Stomach (tissue), 9 donors: ENCODE data around the gene CDHR4. TPM values are rescaled to one million over a fixed set of nuclear protein-coding genes. Genes with fewer than 3 reads are reported as not detected.
"Not testable (repeated sequence)": the region's sequence is repeated elsewhere in the genome, so short reads cannot be mapped to it uniquely, and the experiment has no call there.

Source experiments
- DNase-seq, 2 donors: peaks; one replicate each; pipeline versions ENCODE4 v3.0.0 to v3.0.0-alpha.2; 2013 to 2019
- H3K27ac ChIP-seq, 5 donors: fragments of 200-600 bp in 4 of 5; sonication (generic) in 4 of 5; one replicate each; pipeline ENCODE4 v1.5.1; 2013 to 2019; ENCODE audit warnings: mild to moderate bottlenecking in 1 of 5, moderate library complexity in 1 of 5
- H3K27me3 ChIP-seq, 3 donors: fragments of 200-600 bp; sonication (generic); one replicate each; pipeline ENCODE4 v1.5.1; 2017 to 2019; ENCODE audit warnings: mixed run types in 1 of 3
- H3K36me3 ChIP-seq, 4 donors: fragments of 200-600 bp; sonication (generic); 1 replicate in 3 of 4; 2 replicates in 1 of 4; pipeline ENCODE4 v1.5.1; 2016 to 2019
- H3K4me1 ChIP-seq, 4 donors: fragments of 200-600 bp; sonication (generic); one replicate each; pipeline ENCODE4 v1.5.1; 2016 to 2019
- H3K4me3 ChIP-seq, 4 donors: fragments of 200-600 bp; sonication (generic) in 3 of 4; one replicate each; pipeline ENCODE4 v1.5.1; 2016 to 2019; ENCODE audit warnings: mild to moderate bottlenecking in 1 of 4
- H3K9me3 ChIP-seq, 4 donors: fragments of 200-600 bp; sonication (generic); one replicate each; pipeline ENCODE4 v1.5.1; 2016 to 2019
- CTCF ChIP-seq, 7 experiments: fragments of 450-650 bp in 4 of 7; fragments of 200-600 bp in 3 of 7; sonication (generic) in 3 of 7; IDR thresholded peaks; one replicate each; pipeline ENCODE4 v1.5.1; 2016 to 2019; ENCODE audit warnings: antibody characterized with exemption in 7 of 7, control low read depth in 2 of 7, mild to moderate bottlenecking in 1 of 7
- EP300 ChIP-seq: sonication (generic); formaldehyde crosslinking; IDR thresholded peaks from one replicate; pipeline ENCODE4 v1.6.1; 2017; ENCODE audit warnings: antibody characterized with exemption
- POLR2A ChIP-seq, 4 donors: fragments of 450-650 bp; IDR thresholded peaks; one replicate each; pipeline ENCODE4 v1.6.1; 2016; ENCODE audit warnings: antibody characterized with exemption in 4 of 4, control low read depth in 2 of 4, mild to moderate bottlenecking in 1 of 4, moderate library complexity in 1 of 4
- POLR2AphosphoS5 ChIP-seq, 3 donors: sonication (generic); formaldehyde crosslinking; IDR thresholded peaks; one replicate each; pipeline ENCODE4 v1.6.1; 2016; ENCODE audit warnings: antibody characterized with exemption in 3 of 3
- WGBS, 5 donors: extraction: QIAGEN DNeasy Blood & Tissue Kit in 3 of 5; methylation state at CpG; one replicate each; pipeline versions ENCODE4 v1.1.5 to v1.1.7; 2013 to 2018; 5-methylcytosine and 5-hydroxymethylcytosine counted together
- intact Hi-C: fragments of 100-400 bp; cut with DNase I; formaldehyde crosslinking; loops from one replicate; pipeline ENCODE4 v1.15.1; 2023; ENCODE audit warnings: low total_unique reads
- polyA plus RNA-seq, 3 donors: library from polyadenylated mRNA; stranded (reverse); fragments of 200-250 nt; gene quantifications; one replicate each; pipeline ENCODE4 v1.2.3, GENCODE V29; 2013
- total RNA-seq, 5 donors: library from RNA; depleted of rRNA; stranded (reverse); fragments of >200 nt; gene quantifications; one replicate each; pipeline versions ENCODE4 v1.1.0 to v1.2.3, GENCODE V29; 2014 to 2016
- donor health status: healthy with polysubstance abuse.
- donor health status: Bipolar disorder and iron deficiency.
- donor health status: healthy.

Gene CDHR4
- total and polyA plus RNA-seq, 8 donors, result under 0.01 to 0.73 (median 0.18) TPM; not detected in 5

- no peak overlapping the region for H3K4me3 ChIP-seq
- DNase-seq, result no peak
- H3K36me3 ChIP-seq, result no peaks in the 10 kb centered on the region
- peaks cover 7 to 60% (median 35%) of the 10 kb centered on the region in 4 donors for H3K4me1 ChIP-seq
- intact Hi-C loops, result no loop called here
- no peaks in the 10 kb centered on the region for H3K9me3 ChIP-seq
- no peak overlapping the region for H3K27ac ChIP-seq
- no peaks in the 10 kb centered on the region for H3K27me3 ChIP-seq
- whole genome bisulfite sequencing, 5 donors, result 57 to 70% (median 63%) methylated on average over 1 of the region's 1 CpG
- TF ChIP-seq EP300 (no peak), CTCF (IDR thresholded peaks at IDR 0.05) (no peak), POLR2A (IDR thresholded peaks at IDR 0.05) (no peak), POLR2AphosphoS5 (IDR thresholded peaks at IDR 0.05) (no peak)
These were observed 43.6 kb downstream of the CDHR4 start for GRCh38 chr3:49756036-49756435.

GRCh38 chr3:49754536-49754935 is 45.1 kb downstream of the CDHR4 start:
- WGBS, 5 donors, result 85 to 94% (median 88%) methylated on average over 1 of the region's 1 CpG
- Histone ChIP-seq H3K27ac (no peak overlapping the region), H3K4me1 (peaks cover 7 to 69% (median 32%) of the 10 kb centered on the region in 4 donors), H3K36me3 (peaks cover 0 to 11% (median 4%) of the 10 kb centered on the region in 4 donors), H3K9me3 (no peaks in the 10 kb centered on the region), H3K4me3 (no peak overlapping the region), H3K27me3 (no peaks in the 10 kb centered on the region)
- TF ChIP-seq CTCF (IDR thresholded peaks at IDR 0.05), result no peak
- no peak for TF ChIP-seq EP300
- TF ChIP-seq POLR2AphosphoS5 (IDR thresholded peaks at IDR 0.05), result no peak
- no peak for TF ChIP-seq POLR2A (IDR thresholded peaks at IDR 0.05)
- DNase-seq, result no peak
- intact Hi-C loops, result no loop called here

GRCh38 chr3:49751501-49751900 is 48.2 kb downstream of the CDHR4 start:
- Histone ChIP-seq H3K9me3 (no peaks in the 10 kb centered on the region), H3K36me3 (peaks cover 7 to 34% (median 30%) of the 10 kb centered on the region in 4 donors), H3K27me3 (no peaks in the 10 kb centered on the region), H3K4me1 (peaks cover 7 to 51% (median 28%) of the 10 kb centered on the region in 4 donors), H3K27ac (no peak overlapping the region), H3K4me3 (no peak overlapping the region)
- intact Hi-C loops, result no loop called here
- no peak for DNase-seq
- TF ChIP-seq POLR2A (IDR thresholded peaks at IDR 0.05) (no peak), CTCF (IDR thresholded peaks at IDR 0.05) (no peak), POLR2AphosphoS5 (IDR thresholded peaks at IDR 0.05) (no peak), EP300 (no peak)
- 57 to 76% (median 66%) methylated on average over 4 of the region's 4 CpGs for WGBS, 5 donors

- H3K27me3 ChIP-seq, result no peaks in the 10 kb centered on the region
- intact Hi-C loops, result no loop called here
- no peak overlapping the region for H3K27ac ChIP-seq
- TF ChIP-seq POLR2AphosphoS5 (IDR thresholded peaks at IDR 0.05), result no peak
- TF ChIP-seq CTCF (IDR thresholded peaks at IDR 0.05), result no peak
- no peak for TF ChIP-seq EP300
- no peak for TF ChIP-seq POLR2A (IDR thresholded peaks at IDR 0.05)
- H3K4me3 ChIP-seq, result no peak overlapping the region
- no peaks in the 10 kb centered on the region for H3K9me3 ChIP-seq
- WGBS, 5 donors, result 86 to 96% (median 94%) methylated on average over 4 of the region's 4 CpGs
- peaks cover 7 to 50% (median 30%) of the 10 kb centered on the region in 4 donors for H3K4me1 ChIP-seq
- peaks cover 7 to 44% (median 35%) of the 10 kb centered on the region in 4 donors for H3K36me3 ChIP-seq
- DNase-seq, result no peak
These were observed 49.6 kb downstream of the CDHR4 start for GRCh38 chr3:49750056-49750455.

GRCh38 chr3:49748874-49749273 is 50.8 kb downstream of the CDHR4 start:
- Histone ChIP-seq H3K36me3 (peaks cover 7 to 53% (median 44%) of the 10 kb centered on the region in 4 donors), H3K4me1 (peaks cover 3 to 42% (median 25%) of the 10 kb centered on the region in 4 donors)
- intact Hi-C loops, DNase-seq, H3K27ac ChIP-seq, H3K27me3 ChIP-seq, H3K9me3 ChIP-seq, H3K4me3 ChIP-seq: not testable (repeated sequence)
- WGBS, 5 donors, result 86 to 95% (median 91%) methylated on average over 5 of the region's 5 CpGs
